ENCODE results near the gene AKAP13.
A peak's percentile ranks its signal among the peaks of the same experiment; 100 is the strongest.

AKAP13 gene

GRCh38 chr15:85770096-85771041, 390.0 kb downstream of the AKAP13 start:
- DNase-seq (ENCODE audit: low spot score) = no peak

DNA sequence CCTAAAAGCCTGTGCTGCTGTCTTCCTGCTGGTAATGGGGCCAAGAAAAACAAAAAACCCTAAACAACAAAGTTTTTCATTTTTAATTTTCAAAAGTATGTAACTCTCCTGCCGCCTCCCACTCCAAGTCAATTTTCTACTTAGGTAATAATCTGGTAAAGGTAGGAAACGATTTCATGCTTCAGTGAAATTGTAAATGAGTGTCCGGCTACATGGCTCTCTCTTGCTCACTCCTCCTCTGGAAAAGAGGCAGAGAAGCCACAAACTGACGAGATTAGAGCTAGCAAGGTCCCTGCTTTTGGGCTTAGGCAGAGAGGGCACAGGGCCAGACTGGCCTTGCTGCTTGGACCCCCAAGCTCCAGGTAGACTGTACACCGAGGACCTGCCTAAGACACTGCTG, 390.9 kb downstream of the AKAP13 start:
- DNase-seq (ENCODE audit: low spot score) = no peak

DNA sequence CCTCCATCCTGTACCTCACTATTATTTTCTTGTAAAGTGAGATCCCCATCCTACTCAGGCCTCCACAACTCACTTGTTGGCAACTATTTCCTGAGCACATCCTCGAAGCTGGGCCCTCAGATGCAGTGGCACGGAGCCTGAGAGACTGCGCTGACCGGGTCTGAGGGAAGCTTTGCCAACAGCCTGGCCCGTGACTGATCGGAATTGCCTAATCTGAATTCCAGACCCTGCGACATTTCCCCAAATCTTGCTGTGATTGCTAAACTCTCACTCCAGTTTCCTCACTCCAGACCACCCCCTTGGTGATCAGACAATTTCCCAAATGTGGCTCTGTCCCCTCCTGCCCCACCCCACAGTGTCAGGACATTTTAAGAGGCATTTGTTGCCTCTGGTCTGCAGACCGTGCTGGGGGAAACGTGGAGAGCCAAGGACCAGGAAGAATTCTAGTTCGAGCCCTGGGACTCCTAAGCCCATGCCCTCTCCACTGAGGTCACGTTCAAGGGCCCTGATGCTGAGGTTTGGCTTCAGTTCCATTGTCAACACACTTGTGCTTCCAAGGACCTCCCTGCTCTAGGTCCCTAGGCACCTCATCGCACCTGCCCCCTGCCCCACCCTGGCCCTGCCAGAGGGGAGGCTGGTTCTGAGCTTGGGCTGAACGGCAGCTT, 391.5 kb downstream of the AKAP13 start:
- peak; percentile 64 for DNase-seq (ENCODE audit: low spot score)

GRCh38 chr15:85772668-85773067, 392.3 kb downstream of the AKAP13 start:
- DNase-seq (ENCODE audit: low spot score) = no peak

GRCh38 chr15:85773249-85773648, 392.8 kb downstream of the AKAP13 start:
- no peak for DNase-seq (ENCODE audit: low spot score)

GRCh38 chr15:85773970-85774369, 393.6 kb downstream of the AKAP13 start:
- DNase-seq (ENCODE audit: low spot score) = no peak

- no peak for DNase-seq (ENCODE audit: low spot score)
Measured at GRCh38 chr15:85777250-85778106, 397.1 kb downstream of the AKAP13 start.

GRCh38 chr15:85778107-85778776, 397.8 kb downstream of the AKAP13 start:
- DNase-seq (ENCODE audit: low spot score) = no peak

DNA sequence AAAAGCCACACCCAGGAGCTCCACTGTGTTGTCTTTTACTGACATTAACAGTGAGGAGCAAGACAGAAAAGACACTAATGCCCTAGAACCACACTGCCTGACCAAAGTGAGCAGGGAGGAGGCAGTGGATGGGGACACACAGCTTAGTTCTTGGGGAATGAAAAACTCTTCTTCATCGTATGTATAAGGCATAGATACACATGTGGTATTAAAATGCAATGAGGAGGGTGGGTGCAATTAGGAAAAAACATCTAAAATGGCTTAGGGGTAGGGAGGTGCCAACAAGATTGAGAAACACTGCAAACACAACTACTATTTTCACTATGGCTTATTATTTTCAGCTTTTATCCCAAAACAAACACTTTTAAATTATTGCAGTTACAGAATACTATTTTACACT, 398.8 kb downstream of the AKAP13 start:
- DNase-seq (ENCODE audit: low spot score) = no peak

DNA sequence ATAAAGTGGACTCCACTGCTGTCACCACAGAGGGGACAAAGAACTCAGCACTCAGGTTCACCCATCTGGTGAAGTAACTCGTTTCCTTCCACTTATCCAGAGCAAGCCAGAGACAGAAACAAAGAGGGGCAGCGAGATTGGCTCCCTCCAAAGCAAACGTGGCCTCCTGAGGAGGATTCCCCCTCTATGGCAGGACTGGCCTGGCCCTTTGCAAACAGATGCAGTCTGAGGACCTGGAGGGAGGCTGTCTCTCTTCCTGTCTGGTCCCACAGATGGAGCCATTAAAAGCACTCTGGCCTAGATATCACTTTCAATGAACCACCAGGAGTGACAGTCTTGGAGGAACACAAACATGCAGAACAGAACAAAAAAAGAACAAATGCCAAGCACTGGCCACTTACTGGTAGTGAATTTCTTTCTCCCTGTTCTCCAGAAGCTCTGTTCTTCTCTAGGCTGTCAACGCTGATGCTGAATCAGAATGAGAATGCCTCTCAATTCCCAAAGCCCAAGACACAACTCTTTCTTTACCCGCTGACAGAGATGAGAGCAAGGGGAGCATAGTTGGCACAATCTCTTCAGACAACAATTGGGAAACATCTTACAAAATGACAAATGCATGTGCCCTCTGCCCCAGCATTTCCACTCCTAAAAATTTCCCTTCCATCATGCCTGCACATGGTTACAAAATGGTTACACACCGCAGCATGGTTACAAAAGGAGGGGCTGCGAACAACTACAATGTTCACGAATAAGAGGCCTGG, 400.0 kb downstream of the AKAP13 start:
- no peak for DNase-seq (ENCODE audit: low spot score)

DNA sequence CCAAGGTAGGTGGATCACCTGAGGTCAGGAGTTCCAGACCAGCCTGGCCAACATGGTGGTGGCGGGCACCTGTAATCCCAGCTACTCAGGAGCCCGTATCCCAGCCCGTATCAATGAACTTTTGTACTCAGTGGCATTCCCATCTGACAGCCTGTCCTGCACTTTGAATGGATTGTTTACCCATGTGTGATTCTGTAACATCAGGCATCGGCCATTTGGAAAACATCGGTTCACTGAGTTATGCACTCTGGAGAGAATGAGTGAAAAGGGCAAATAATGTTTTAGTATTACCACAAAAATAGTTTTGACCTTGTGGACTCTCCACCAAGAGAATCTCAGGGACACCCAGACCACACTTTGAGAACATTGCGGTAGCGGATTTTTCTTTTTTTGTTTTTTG, 400.7 kb downstream of the AKAP13 start:
- DNase-seq (ENCODE audit: low spot score) = no peak

- no peak for DNase-seq (ENCODE audit: low spot score)
Measured at GRCh38 chr15:85782064-85782463, 401.7 kb downstream of the AKAP13 start.

- peak; percentile 72 for DNase-seq (ENCODE audit: low spot score)
Measured at GRCh38 chr15:85785887-85786780, 405.7 kb downstream of the AKAP13 start.

GRCh38 chr15:85786781-85787114, 406.3 kb downstream of the AKAP13 start:
- DNase-seq (ENCODE audit: low spot score) = no peak

DNA sequence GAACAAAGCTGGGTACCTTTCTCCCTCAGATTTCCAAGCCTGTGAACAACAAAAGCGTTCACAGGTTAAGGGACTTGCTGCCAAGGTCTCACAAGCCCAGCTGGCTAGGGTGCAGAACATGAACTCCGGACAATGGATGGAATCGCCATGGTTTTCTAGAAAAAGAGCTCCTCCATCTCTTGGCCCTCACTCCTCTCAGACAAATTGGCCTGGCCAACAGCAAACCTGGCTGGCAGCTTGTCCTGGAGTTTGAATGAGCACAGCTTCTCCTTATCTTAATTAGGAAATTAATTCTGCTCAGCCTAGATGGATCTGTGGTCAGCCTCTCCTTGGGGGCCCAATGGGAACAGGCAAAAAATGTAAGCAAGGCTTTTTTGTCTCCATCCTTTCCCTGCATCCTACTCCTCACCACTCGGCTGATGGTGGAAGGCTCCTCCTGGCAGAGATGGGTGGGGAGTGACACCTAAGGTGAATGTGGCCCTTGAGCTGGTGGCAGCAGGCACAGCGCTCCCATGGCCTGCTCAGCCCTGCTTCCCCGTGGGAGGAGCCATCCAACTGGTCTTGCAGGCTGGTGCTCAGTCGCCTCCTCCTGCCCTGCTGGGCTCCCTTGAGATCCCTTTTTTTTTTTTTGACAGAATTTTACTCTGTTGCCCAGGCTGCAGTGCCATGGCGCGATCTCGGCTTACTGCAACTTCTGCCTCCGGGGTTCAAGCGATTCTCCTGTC, 408.5 kb downstream of the AKAP13 start:
- DNase-seq (ENCODE audit: low spot score) = no peak

DNA sequence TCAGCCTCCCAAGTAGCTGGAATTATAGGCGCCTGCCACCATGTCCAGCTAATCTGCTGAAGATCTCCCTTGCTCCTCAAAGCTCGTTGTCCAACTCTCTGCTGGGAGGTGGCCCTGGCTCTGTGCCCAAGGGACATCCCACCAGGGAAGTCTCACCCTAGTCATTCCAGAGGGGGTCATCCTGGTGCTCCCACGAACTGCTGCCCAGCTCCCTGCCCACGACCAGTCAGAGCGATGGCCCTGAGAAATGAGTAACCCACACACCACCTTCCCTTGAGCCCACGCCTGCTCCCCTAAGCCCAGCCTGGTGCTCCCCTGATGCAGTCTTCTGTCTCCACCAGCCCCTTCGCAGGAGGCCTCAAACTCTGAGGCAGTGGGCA, 409.1 kb downstream of the AKAP13 start:
- no peak for DNase-seq (ENCODE audit: low spot score)

- DNase-seq (ENCODE audit: low spot score) = peak; percentile 2
Measured at GRCh38 chr15:85792102-85792731, 411.8 kb downstream of the AKAP13 start.

DNA sequence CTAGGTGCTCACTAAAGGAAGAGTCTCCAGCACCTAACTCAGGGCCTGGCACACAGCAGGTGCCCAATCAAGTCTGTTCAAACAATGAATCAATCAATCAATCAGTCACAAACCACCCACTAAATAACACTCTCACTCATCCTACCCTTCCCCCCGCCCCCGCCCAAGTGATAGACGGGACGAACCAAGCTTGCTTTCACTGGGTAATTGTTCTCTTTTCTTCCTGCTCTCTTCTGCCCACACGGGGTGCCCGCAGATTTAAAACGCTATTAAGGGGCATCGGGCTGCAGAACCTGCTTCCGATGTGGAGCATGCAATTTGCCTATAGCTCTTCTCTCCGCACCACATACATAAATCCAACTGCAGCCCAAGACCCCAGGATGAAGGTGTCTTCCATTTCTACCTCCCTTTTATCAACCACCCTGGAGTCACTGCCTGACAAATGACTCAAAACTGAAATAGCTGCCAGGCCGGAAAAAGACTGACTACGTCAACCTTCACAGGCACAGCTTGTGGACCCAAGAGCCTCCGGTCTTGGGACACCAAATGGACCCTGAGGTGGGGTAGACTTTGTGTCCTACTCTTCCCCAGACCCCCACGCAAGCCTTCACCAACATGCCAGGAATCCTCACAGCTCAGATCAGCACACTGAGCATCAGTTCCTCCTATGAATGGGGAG, 412.6 kb downstream of the AKAP13 start:
- peak; percentile 4 for DNase-seq (ENCODE audit: low spot score)

All from AG08396 (cell line).